Smooth muscle cell (in vitro differentiated cells): ENCODE measurements around the gene THBS2. TPM values are rescaled to one million over a fixed set of nuclear protein-coding genes. Genes with fewer than 3 reads are reported as not detected.

Experiments used
- DNase-seq: peaks from one replicate; lab custom pipeline; 2025; ENCODE audit not compliant: unreplicated experiment; lab: John Stamatoyannopoulos, UW
- H2AFZ ChIP-seq: fragments of 200-600 bp; sonication (generic); 2 replicates; pipeline ENCODE4 v1.6.0; 2016; ENCODE audit warnings: antibody characterized with exemption, low read depth, mild to moderate bottlenecking
- H3F3A ChIP-seq: fragments of 200-600 bp; sonication (generic); 2 replicates; pipeline ENCODE4 v1.6.0; 2017; ENCODE audit warnings: antibody characterized with exemption, low read depth
- H3K27ac ChIP-seq: fragments of 200-600 bp; sonication (generic); 2 replicates; pipeline ENCODE4 v1.5.1; 2016; ENCODE audit warnings: low read depth, mild to moderate bottlenecking
- H3K27me3 ChIP-seq: fragments of 200-600 bp; sonication (generic); 2 replicates; pipeline ENCODE4 v1.6.1; 2016; ENCODE audit warnings: low read depth, mild to moderate bottlenecking
- H3K36me3 ChIP-seq: fragments of 200-600 bp; sonication (generic); 2 replicates; pipeline ENCODE4 v1.5.1; 2016; ENCODE audit warnings: low read depth
- H3K4me1 ChIP-seq: fragments of 200-600 bp; sonication (generic); 2 replicates; pipeline ENCODE4 v1.5.1; 2016; ENCODE audit warnings: low read depth
- H3K4me2 ChIP-seq: fragments of 200-600 bp; sonication (generic); 2 replicates; pipeline ENCODE4 v1.6.0; 2016; ENCODE audit warnings: mild to moderate bottlenecking
- H3K4me3 ChIP-seq: fragments of 200-600 bp; sonication (generic); 2 replicates; pipeline ENCODE4 v1.5.1; 2016; ENCODE audit warnings: mild to moderate bottlenecking
- H3K79me2 ChIP-seq: fragments of 200-600 bp; sonication (generic); 2 replicates; pipeline ENCODE4 v1.6.0; 2016; ENCODE audit warnings: low read depth, mild to moderate bottlenecking
- H3K9ac ChIP-seq: fragments of 200-600 bp; sonication (generic); 2 replicates; pipeline ENCODE4 v1.6.0; 2016; ENCODE audit warnings: low read depth
- H3K9me3 ChIP-seq: fragments of 200-600 bp; sonication (generic); replicated peaks from 2 replicates; pipeline ENCODE4 v1.5.1; 2016; ENCODE audit warnings: low read depth
- H4K20me1 ChIP-seq: fragments of 200-600 bp; sonication (generic); 2 replicates; pipeline ENCODE4 v1.6.0; 2016; ENCODE audit warnings: low read depth
- CTCF ChIP-seq: fragments of 200-600 bp; sonication (generic); IDR thresholded peaks from 2 replicates; pipeline ENCODE4 v1.5.1; 2017; ENCODE audit warnings: borderline replicate concordance, mild to moderate bottlenecking, antibody characterized with exemption; ENCODE audit not compliant: insufficient read depth, poor library complexity, severe bottlenecking
- WGBS: methylation state at CpG from one replicate; pipeline ENCODE4 v1.1.7; 2016; ENCODE audit warnings: low lambda C conversion rate; 5-methylcytosine and 5-hydroxymethylcytosine counted together
- polyA plus RNA-seq: library from polyadenylated mRNA; unstranded; fragments of >200 nt; fragmentation: Nextera tagmentation; extraction: Ambion mirVana; gene quantifications from 2 replicates; pipeline ENCODE4 v1.2.1, GENCODE V29; 2016
- total RNA-seq: library from RNA; depleted of rRNA; stranded (reverse); fragments of >200 nt; gene quantifications from 2 replicates; pipeline ENCODE4 v1.2.3, GENCODE V29; 2014

The THBS2 gene
- total and polyA plus RNA-seq, 2 experiments from 2014 or later = 10.1 to 13.9 TPM

- H3K36me3 ChIP-seq = no peaks in the 10 kb centered on the region
- H3K4me2 ChIP-seq = no peak overlapping the region
- no peak overlapping the region for H3K9ac ChIP-seq
- no peaks in the 10 kb centered on the region for H3F3A ChIP-seq
- DNase-seq = no peak
- H3K27me3 ChIP-seq = peaks cover 24% of the 10 kb centered on the region
- no peak overlapping the region for H3K4me3 ChIP-seq
- no peaks in the 10 kb centered on the region for H4K20me1 ChIP-seq
- TF ChIP-seq CTCF = no peak
- WGBS = 97% methylated on average over 36 of the region's 36 CpGs
- no peak overlapping the region for H3K27ac ChIP-seq
- no peaks in the 10 kb centered on the region for H3K79me2 ChIP-seq
- peaks cover 15% of the 10 kb centered on the region for H3K4me1 ChIP-seq
- no peak overlapping the region for H2AFZ ChIP-seq
- no peaks in the 10 kb centered on the region for H3K9me3 ChIP-seq
These were observed 5.1 kb downstream of the THBS2 start for GRCh38 chr6:169248521-169248971.

GRCh38 chr6:169247991-169248390 lies 5.7 kb downstream of the THBS2 start:
- 95% methylated on average over 5 of the region's 8 CpGs for WGBS
- no peak overlapping the region for H3K4me2 ChIP-seq
- H3F3A ChIP-seq = no peaks in the 10 kb centered on the region
- H3K9ac ChIP-seq = no peak overlapping the region
- DNase-seq = no peak
- TF ChIP-seq CTCF = no peak
- no peak overlapping the region for H2AFZ ChIP-seq
- peaks cover 18% of the 10 kb centered on the region for H3K27me3 ChIP-seq
- no peak overlapping the region for H3K27ac ChIP-seq
- H3K36me3 ChIP-seq = no peaks in the 10 kb centered on the region
- H4K20me1 ChIP-seq = no peaks in the 10 kb centered on the region
- no peaks in the 10 kb centered on the region for H3K9me3 ChIP-seq
- no peaks in the 10 kb centered on the region for H3K79me2 ChIP-seq
- H3K4me3 ChIP-seq = no peak overlapping the region
- H3K4me1 ChIP-seq = peaks cover 9% of the 10 kb centered on the region

GRCh38 chr6:169247419-169247818 lies 6.2 kb downstream of the THBS2 start:
- no peak overlapping the region for H3K27ac ChIP-seq
- no peak for DNase-seq
- H3K9ac ChIP-seq = no peak overlapping the region
- H3K4me1 ChIP-seq = peaks cover 5% of the 10 kb centered on the region
- H3K36me3 ChIP-seq = no peaks in the 10 kb centered on the region
- H4K20me1 ChIP-seq = no peaks in the 10 kb centered on the region
- no peak overlapping the region for H2AFZ ChIP-seq
- no peaks in the 10 kb centered on the region for H3F3A ChIP-seq
- no peaks in the 10 kb centered on the region for H3K9me3 ChIP-seq
- no peak overlapping the region for H3K4me3 ChIP-seq
- peaks cover 13% of the 10 kb centered on the region for H3K27me3 ChIP-seq
- no peak for TF ChIP-seq CTCF
- 92% methylated on average over 4 of the region's 4 CpGs for WGBS
- H3K4me2 ChIP-seq = no peak overlapping the region
- H3K79me2 ChIP-seq = no peaks in the 10 kb centered on the region

GRCh38 chr6:169246445-169246844 lies 7.2 kb downstream of the THBS2 start:
- Histone ChIP-seq H2AFZ (no peak overlapping the region), H3K9me3 (no peaks in the 10 kb centered on the region), H3K27me3 (peaks cover 3% of the 10 kb centered on the region), H3K4me3 (no peak overlapping the region), H3K9ac (no peak overlapping the region), H3K27ac (no peak overlapping the region), H3K4me2 (no peak overlapping the region), H3F3A (no peaks in the 10 kb centered on the region), H3K79me2 (no peaks in the 10 kb centered on the region), H3K36me3 (no peaks in the 10 kb centered on the region), H3K4me1 (no peaks in the 10 kb centered on the region), H4K20me1 (no peaks in the 10 kb centered on the region)
- TF ChIP-seq CTCF = no peak
- WGBS = 80% methylated on average over 6 of the region's 6 CpGs
- DNase-seq = no peak
